GM12878 (cell line): ENCODE results near the gene PLB1. TPM values are rescaled to one million over a fixed set of nuclear protein-coding genes. Genes with fewer than 3 reads are reported as not detected.

Experiments used
- ATAC-seq: fragments of 200-7000 bp; cut with Tn5 transposase; 3 replicates; pipeline ENCODE4 v1.9.1; 2020; ENCODE audit warnings: mild to moderate bottlenecking, moderate library complexity
- BruUV-seq: library from RNA; stranded (reverse); fragments of 400-500 nt; replicated peaks from 2 replicates; lab custom pipeline; 2021; lab: Mats Ljungman, UMichigan
- CTCF ChIA-PET: fragments of 300-600 bp; sonication (Branson Sonifier 250); formaldehyde crosslinking; extraction: SDS; loops from one replicate; lab custom pipeline; 2021; ENCODE audit warnings: inconsistent platforms; lab: Yijun Ruan, JAX
- POLR2A ChIA-PET: fragments of 350-600 bp; formaldehyde crosslinking; extraction: SDS; loops from one replicate; lab custom pipeline; 2021; ENCODE audit warnings: inconsistent platforms; lab: Charles Lee
- RAD21 ChIA-PET: fragments of 300-600 bp; sonication (Branson Sonifier 250); formaldehyde crosslinking; loops from one replicate; lab custom pipeline; 2023; ENCODE audit warnings: antibody characterized with exemption; ENCODE audit not compliant: unreplicated experiment; lab: Charles Lee
- SMC1A ChIA-PET: fragments of 300-600 bp; sonication (Branson Sonifier 250); formaldehyde crosslinking; loops from one replicate; lab custom pipeline; 2023; ENCODE audit not compliant: unreplicated experiment, uncharacterized antibody; lab: Charles Lee
- DNase-seq: peaks from one replicate; pipeline ENCODE4 v3.0.0-alpha.2; 2011; ENCODE audit warnings: low read depth, low spot score
- FAIRE-seq: peaks from 3 replicates; lab custom pipeline; 2011; peaks lifted over from hg19 to GRCh38; lab: Jason Lieb, UNC
- H2AFZ ChIP-seq: 2 replicates; pipeline ENCODE4 v1.6.0; 2011; ENCODE audit warnings: low read depth, low read length, control low read depth; ENCODE audit not compliant: control insufficient read depth
- H3K27ac ChIP-seq: 2 replicates; pipeline ENCODE4 v1.5.1; 2011; ENCODE audit warnings: control low read depth; ENCODE audit not compliant: control insufficient read depth, insufficient read depth
- H3K27me3 ChIP-seq, 2 experiments: replicated peaks in 1 of 2; 2 replicates each; pipeline versions ENCODE4 v1.6.0 to v1.6.1; 2011; ENCODE audit warnings: low read length in 1 of 2; ENCODE audit not compliant: control insufficient read depth in 2 of 2, insufficient read depth in 2 of 2
- H3K36me3 ChIP-seq, 2 experiments: 2 replicates each; pipeline ENCODE4 v1.5.1; 2011; ENCODE audit warnings: low read length in 1 of 2; ENCODE audit not compliant: control insufficient read depth in 2 of 2, insufficient read depth in 2 of 2
- H3K4me1 ChIP-seq: 2 replicates; pipeline ENCODE4 v1.6.1; 2011; ENCODE audit warnings: mild to moderate bottlenecking, low read length, moderate library complexity, mixed read lengths; ENCODE audit not compliant: control insufficient read depth, insufficient read depth
- H3K4me2 ChIP-seq: 2 replicates; pipeline ENCODE4 v1.6.0; 2011; ENCODE audit warnings: control low read depth; ENCODE audit not compliant: control insufficient read depth, insufficient read depth
- H3K4me3 ChIP-seq: fragments of 200-600 bp; sonication (generic); 2 replicates; pipeline ENCODE4 v1.5.1; 2016
- H3K79me2 ChIP-seq: 2 replicates; pipeline ENCODE4 v1.6.0; 2011; ENCODE audit warnings: low read length; ENCODE audit not compliant: control insufficient read depth, insufficient read depth
- H3K9ac ChIP-seq: 2 replicates; pipeline ENCODE4 v1.8.0; 2011; ENCODE audit warnings: low read length, control low read depth, mixed read lengths; ENCODE audit not compliant: control insufficient read depth, insufficient read depth
- H3K9me3 ChIP-seq: replicated peaks from 3 replicates; pipeline ENCODE4 v1.5.1; 2011; ENCODE audit warnings: mild to moderate bottlenecking, low read length; ENCODE audit not compliant: control insufficient read depth, insufficient read depth
- H4K20me1 ChIP-seq: 2 replicates; pipeline ENCODE4 v1.6.0; 2011; ENCODE audit not compliant: control insufficient read depth, insufficient read depth
- HCFC1 ChIP-seq: fragments of 150-350 bp; IDR thresholded peaks from 2 replicates; pipeline ENCODE4 v1.6.1; 2014; ENCODE audit warnings: low read length
- JUNB ChIP-seq: IDR thresholded peaks from 2 replicates; pipeline ENCODE4 v1.6.1; 2016; ENCODE audit warnings: antibody characterized with exemption, mild to moderate bottlenecking
- MYB ChIP-seq: fragments of 150-350 bp; IDR thresholded peaks from 2 replicates; pipeline ENCODE4 v1.6.1; 2014; ENCODE audit warnings: mild to moderate bottlenecking, low read depth, low read length, borderline replicate concordance
- PAX8 ChIP-seq: fragments of 450-650 bp; IDR thresholded peaks from 2 replicates; pipeline ENCODE4 v1.6.1; 2017; ENCODE audit warnings: mild to moderate bottlenecking, moderate library complexity
- SRF ChIP-seq, 2 experiments: IDR thresholded peaks; 2 replicates each; pipeline ENCODE4 v1.6.1; 2011; ENCODE audit warnings: low read depth in 2 of 2, low read length in 2 of 2, mild to moderate bottlenecking in 1 of 2, moderate library complexity in 1 of 2
- YBX1 ChIP-seq: fragments of 450-650 bp; IDR thresholded peaks from 2 replicates; pipeline ENCODE4 v1.6.1; 2016; ENCODE audit warnings: antibody characterized with exemption
- WGBS: methylation state at CpG from one replicate; pipeline ENCODE4 v1.1.6; 2016; ENCODE audit warnings: low lambda C conversion rate; ENCODE audit not compliant: insufficient replicate concordance, insufficient coverage; ENCODE audit errors: missing lambda C conversion rate; 5-methylcytosine and 5-hydroxymethylcytosine counted together
- in situ Hi-C: fragments of 300-500 bp; cut with MboI; formaldehyde crosslinking; loops from 9 replicates; pipeline ENCODE4 v1.14.3; 2018; ENCODE audit warnings: mixed read lengths
- intact Hi-C: fragments of 100-400 bp; cut with micrococcal nuclease; formaldehyde crosslinking; loops from one replicate; pipeline ENCODE4 v1.14.2; 2022; ENCODE audit not compliant: unreplicated experiment
- polyA plus RNA-seq, 11 experiments: library from polyadenylated mRNA; depleted of rRNA in 4 of 11; unstranded in 6 of 11; stranded (reverse) in 5 of 11; fragments of >200 nt; fragmentation: Nextera tagmentation in 4 of 11; fragmentation: Illumina TruSeq in 1 of 11; extraction: Ambion mirVana in 4 of 11; extraction: Trizol in 1 of 11; gene quantifications; 1 replicate in 1 of 11; 2 replicates in 10 of 11; pipeline versions ENCODE4 v1.2.1 to v1.2.3, GENCODE V29; 2011 to 2016; ENCODE audit warnings: inconsistent platforms in 2 of 11, missing spikeins in 2 of 11, low read depth in 1 of 11
- total RNA-seq, 4 experiments: library from RNA; depleted of rRNA in 3 of 4; stranded (reverse); fragments of >200 nt in 3 of 4; fragmentation: Illumina TruSeq in 1 of 4; extraction: Trizol in 1 of 4; gene quantifications; 2 replicates each; pipeline versions ENCODE4 v1.2.1 to v1.2.3, GENCODE V29; 2013 to 2021
- TF ChIP-seq, protein P1 (sequence below): fragments of 450-650 bp; IDR thresholded peaks from 2 replicates; pipeline ENCODE4 v1.6.1; 2016; ENCODE audit warnings: mild to moderate bottlenecking
- TF ChIP-seq, protein P2 (sequence below): fragments of 150-350 bp; IDR thresholded peaks from 2 replicates; pipeline ENCODE4 v1.6.1; 2014; ENCODE audit warnings: mild to moderate bottlenecking, low read depth, low read length
- TF ChIP-seq, protein P3 (sequence below): IDR thresholded peaks from 2 replicates; pipeline ENCODE4 v1.6.1; 2011; ENCODE audit warnings: low read depth, mild to moderate bottlenecking, low read length, moderate library complexity, borderline replicate concordance; ENCODE audit errors: extremely low read depth
- TF ChIP-seq, protein P4 (sequence below): IDR thresholded peaks from 2 replicates; pipeline ENCODE4 v1.6.1; 2011; ENCODE audit warnings: borderline replicate concordance, low read depth, mild to moderate bottlenecking, moderate library complexity, mixed read lengths, low read length; ENCODE audit not compliant: insufficient read depth; ENCODE audit errors: extremely low read length
- TF ChIP-seq, protein P5 (sequence below): IDR thresholded peaks from 2 replicates; pipeline ENCODE4 v1.6.1; 2011; ENCODE audit warnings: borderline replicate concordance, low read depth, mild to moderate bottlenecking, moderate library complexity, low read length; ENCODE audit not compliant: insufficient read depth, poor library complexity, severe bottlenecking
- TF ChIP-seq, protein P6 (sequence below): fragments of 450-650 bp; IDR thresholded peaks from 2 replicates; pipeline ENCODE4 v1.6.1; 2018; ENCODE audit warnings: borderline replicate concordance, mild to moderate bottlenecking; ENCODE audit not compliant: partially characterized antibody

PLB1 gene
- total and polyA plus RNA-seq, 10 of the 15 experiments (the other 5 are each of a cell fraction or from before 2014, with no cell fraction given), result 0.03 to 0.49 (median 0.28) TPM

DNA sequence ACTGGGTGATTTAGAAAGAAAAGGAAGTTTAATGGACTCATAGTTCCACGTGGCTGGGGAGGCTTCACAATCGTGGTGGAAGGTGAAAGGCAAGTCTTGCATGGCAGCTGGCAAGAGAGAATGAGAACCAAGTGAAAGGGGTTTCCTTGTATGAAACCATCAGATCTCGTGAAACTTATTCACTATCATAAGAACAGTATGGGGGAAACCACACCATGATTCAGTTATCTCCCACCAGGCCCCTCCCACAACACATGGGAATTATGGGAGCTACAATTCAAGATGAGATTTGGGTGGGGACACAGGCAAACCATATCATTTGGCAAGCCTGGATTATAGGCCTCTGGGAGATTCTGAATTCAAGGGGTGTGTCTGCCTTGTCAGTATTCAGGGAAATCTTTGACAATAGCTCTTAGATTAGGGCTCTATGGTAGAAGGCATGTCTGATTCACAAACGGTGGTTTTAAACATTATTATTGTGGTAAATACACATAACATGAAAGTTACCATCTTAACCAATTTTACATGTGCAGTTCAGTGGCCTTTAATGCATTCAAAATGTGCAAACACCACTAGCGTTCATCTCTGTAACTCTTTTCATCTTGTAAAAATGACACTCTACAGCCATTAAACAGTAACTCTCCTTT lies 15.3 kb upstream of the PLB1 start:
- ChIA-PET CTCF (interaction anchor here (0.6 to 0.9 kb wide), 2 partner anchors 59 to 231 kb away, joined by 3 read pairs; no protein-coding TSS in a partner anchor), POLR2A (no interaction called here), SMC1A (interaction anchor here (0.6 kb wide), 1 partner anchor 720 kb away, joined by 3 read pairs; no protein-coding TSS in a partner anchor), RAD21 (no interaction called here)
- intact Hi-C loops, result no loop called here
- Histone ChIP-seq H2AFZ (no peak overlapping the region), H3K27me3 (peaks cover 0 to 2% of the 10 kb centered on the region in 2 experiments; a peak in 2 of 4 replicates), H3K4me1 (peaks cover 10% of the 10 kb centered on the region), H3K79me2 (no peaks in the 10 kb centered on the region), H3K9ac (no peak overlapping the region), H4K20me1 (no peaks in the 10 kb centered on the region), H3K27ac (no peak overlapping the region), H3K36me3 (no peaks in the 10 kb centered on the region), H3K4me2 (no peak overlapping the region), H3K4me3 (no peak overlapping the region), H3K9me3 (no peaks in the 10 kb centered on the region)
- FAIRE-seq, result no peak
- BruUV-seq, result no TSS peak
- DNase-seq, result no peak
- in situ Hi-C loops, result no loop called here
- ATAC-seq, result no peak
- 38% methylated on average over 5 of the region's 5 CpGs for WGBS
- TF ChIP-seq, protein P1, sequence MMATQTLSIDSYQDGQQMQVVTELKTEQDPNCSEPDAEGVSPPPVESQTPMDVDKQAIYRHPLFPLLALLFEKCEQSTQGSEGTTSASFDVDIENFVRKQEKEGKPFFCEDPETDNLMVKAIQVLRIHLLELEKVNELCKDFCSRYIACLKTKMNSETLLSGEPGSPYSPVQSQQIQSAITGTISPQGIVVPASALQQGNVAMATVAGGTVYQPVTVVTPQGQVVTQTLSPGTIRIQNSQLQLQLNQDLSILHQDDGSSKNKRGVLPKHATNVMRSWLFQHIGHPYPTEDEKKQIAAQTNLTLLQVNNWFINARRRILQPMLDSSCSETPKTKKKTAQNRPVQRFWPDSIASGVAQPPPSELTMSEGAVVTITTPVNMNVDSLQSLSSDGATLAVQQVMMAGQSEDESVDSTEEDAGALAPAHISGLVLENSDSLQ, result no peak
- TF ChIP-seq PAX8, result no peak
- no peak for TF ChIP-seq SRF (IDR thresholded peaks at IDR 0.05; ENCODE audit: low read depth in 2 of 2, low read length in 2 of 2)
- TF ChIP-seq, protein P2, sequence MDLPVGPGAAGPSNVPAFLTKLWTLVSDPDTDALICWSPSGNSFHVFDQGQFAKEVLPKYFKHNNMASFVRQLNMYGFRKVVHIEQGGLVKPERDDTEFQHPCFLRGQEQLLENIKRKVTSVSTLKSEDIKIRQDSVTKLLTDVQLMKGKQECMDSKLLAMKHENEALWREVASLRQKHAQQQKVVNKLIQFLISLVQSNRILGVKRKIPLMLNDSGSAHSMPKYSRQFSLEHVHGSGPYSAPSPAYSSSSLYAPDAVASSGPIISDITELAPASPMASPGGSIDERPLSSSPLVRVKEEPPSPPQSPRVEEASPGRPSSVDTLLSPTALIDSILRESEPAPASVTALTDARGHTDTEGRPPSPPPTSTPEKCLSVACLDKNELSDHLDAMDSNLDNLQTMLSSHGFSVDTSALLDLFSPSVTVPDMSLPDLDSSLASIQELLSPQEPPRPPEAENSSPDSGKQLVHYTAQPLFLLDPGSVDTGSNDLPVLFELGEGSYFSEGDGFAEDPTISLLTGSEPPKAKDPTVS, result no peak
- TF ChIP-seq, protein P3, sequence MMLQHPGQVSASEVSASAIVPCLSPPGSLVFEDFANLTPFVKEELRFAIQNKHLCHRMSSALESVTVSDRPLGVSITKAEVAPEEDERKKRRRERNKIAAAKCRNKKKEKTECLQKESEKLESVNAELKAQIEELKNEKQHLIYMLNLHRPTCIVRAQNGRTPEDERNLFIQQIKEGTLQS, result no peak
- TF ChIP-seq HCFC1, result no peak
- TF ChIP-seq YBX1, result no peak
- TF ChIP-seq, protein P4, sequence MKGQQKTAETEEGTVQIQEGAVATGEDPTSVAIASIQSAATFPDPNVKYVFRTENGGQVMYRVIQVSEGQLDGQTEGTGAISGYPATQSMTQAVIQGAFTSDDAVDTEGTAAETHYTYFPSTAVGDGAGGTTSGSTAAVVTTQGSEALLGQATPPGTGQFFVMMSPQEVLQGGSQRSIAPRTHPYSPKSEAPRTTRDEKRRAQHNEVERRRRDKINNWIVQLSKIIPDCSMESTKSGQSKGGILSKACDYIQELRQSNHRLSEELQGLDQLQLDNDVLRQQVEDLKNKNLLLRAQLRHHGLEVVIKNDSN, result no peak
- no peak for TF ChIP-seq JUNB
- TF ChIP-seq, protein P5, sequence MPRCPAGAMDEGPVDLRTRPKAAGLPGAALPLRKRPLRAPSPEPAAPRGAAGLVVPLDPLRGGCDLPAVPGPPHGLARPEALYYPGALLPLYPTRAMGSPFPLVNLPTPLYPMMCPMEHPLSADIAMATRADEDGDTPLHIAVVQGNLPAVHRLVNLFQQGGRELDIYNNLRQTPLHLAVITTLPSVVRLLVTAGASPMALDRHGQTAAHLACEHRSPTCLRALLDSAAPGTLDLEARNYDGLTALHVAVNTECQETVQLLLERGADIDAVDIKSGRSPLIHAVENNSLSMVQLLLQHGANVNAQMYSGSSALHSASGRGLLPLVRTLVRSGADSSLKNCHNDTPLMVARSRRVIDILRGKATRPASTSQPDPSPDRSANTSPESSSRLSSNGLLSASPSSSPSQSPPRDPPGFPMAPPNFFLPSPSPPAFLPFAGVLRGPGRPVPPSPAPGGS, result no peak
- no peak for TF ChIP-seq MYB
- TF ChIP-seq, protein P6, sequence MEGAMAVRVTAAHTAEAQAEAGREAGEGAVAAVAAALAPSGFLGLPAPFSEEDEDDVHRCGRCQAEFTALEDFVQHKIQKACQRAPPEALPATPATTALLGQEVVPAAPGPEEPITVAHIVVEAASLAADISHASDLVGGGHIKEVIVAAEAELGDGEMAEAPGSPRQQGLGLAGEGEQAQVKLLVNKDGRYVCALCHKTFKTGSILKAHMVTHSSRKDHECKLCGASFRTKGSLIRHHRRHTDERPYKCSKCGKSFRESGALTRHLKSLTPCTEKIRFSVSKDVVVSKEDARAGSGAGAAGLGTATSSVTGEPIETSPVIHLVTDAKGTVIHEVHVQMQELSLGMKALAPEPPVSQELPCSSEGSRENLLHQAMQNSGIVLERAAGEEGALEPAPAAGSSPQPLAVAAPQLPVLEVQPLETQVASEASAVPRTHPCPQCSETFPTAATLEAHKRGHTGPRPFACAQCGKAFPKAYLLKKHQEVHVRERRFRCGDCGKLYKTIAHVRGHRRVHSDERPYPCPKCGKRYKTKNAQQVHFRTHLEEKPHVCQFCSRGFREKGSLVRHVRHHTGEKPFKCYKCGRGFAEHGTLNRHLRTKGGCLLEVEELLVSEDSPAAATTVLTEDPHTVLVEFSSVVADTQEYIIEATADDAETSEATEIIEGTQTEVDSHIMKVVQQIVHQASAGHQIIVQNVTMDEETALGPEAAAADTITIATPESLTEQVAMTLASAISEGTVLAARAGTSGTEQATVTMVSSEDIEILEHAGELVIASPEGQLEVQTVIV, result no peak
